ENCODE results near the gene ZNF799.
"Not testable (repeated sequence)": the region's sequence is repeated elsewhere in the genome, so short reads cannot be mapped to it uniquely, and the experiment has no call there.

DNA sequence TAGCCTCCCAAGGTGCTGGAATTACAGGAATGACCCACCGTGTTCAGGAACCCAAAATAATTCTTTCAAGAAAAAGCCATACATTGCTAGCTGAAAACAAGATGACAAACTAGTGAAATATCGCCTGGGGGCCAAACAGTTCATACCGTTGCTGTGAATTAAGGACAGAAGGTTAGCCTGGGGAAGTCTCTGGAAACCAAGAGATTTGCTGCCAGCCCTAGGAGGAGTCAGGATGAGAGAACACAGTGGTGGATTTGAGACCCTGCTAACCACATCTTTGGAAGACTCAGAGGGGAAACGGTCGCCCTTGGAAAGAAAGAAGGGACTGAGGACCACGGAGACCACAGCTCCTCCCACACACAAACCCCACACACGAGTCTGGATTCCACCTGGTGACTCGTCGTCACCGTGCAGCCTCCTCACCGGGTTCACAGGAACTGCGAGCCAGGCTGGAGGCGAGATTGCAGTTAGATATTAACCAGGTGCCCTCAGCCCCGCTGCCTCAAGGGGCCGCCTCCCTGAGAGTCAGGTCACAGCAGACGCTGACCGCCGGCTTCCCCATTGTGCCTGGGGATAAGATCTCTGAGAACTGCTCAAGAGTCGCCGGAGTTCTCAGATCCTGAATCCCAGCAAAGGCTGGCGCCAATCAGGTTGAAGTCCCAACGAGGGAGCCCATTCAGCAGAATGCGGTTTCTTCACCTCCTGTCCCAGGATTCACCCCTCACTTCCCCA, 1.0 kb downstream of the ZNF799 start:
- TF ChIP-seq, protein P1, sequence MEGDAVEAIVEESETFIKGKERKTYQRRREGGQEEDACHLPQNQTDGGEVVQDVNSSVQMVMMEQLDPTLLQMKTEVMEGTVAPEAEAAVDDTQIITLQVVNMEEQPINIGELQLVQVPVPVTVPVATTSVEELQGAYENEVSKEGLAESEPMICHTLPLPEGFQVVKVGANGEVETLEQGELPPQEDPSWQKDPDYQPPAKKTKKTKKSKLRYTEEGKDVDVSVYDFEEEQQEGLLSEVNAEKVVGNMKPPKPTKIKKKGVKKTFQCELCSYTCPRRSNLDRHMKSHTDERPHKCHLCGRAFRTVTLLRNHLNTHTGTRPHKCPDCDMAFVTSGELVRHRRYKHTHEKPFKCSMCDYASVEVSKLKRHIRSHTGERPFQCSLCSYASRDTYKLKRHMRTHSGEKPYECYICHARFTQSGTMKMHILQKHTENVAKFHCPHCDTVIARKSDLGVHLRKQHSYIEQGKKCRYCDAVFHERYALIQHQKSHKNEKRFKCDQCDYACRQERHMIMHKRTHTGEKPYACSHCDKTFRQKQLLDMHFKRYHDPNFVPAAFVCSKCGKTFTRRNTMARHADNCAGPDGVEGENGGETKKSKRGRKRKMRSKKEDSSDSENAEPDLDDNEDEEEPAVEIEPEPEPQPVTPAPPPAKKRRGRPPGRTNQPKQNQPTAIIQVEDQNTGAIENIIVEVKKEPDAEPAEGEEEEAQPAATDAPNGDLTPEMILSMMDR (conservative IDR thresholded peaks at IDR 0.05; ENCODE audit: low read depth in 2 of 2), result not testable (repeated sequence)
- TF ChIP-seq, protein P2, sequence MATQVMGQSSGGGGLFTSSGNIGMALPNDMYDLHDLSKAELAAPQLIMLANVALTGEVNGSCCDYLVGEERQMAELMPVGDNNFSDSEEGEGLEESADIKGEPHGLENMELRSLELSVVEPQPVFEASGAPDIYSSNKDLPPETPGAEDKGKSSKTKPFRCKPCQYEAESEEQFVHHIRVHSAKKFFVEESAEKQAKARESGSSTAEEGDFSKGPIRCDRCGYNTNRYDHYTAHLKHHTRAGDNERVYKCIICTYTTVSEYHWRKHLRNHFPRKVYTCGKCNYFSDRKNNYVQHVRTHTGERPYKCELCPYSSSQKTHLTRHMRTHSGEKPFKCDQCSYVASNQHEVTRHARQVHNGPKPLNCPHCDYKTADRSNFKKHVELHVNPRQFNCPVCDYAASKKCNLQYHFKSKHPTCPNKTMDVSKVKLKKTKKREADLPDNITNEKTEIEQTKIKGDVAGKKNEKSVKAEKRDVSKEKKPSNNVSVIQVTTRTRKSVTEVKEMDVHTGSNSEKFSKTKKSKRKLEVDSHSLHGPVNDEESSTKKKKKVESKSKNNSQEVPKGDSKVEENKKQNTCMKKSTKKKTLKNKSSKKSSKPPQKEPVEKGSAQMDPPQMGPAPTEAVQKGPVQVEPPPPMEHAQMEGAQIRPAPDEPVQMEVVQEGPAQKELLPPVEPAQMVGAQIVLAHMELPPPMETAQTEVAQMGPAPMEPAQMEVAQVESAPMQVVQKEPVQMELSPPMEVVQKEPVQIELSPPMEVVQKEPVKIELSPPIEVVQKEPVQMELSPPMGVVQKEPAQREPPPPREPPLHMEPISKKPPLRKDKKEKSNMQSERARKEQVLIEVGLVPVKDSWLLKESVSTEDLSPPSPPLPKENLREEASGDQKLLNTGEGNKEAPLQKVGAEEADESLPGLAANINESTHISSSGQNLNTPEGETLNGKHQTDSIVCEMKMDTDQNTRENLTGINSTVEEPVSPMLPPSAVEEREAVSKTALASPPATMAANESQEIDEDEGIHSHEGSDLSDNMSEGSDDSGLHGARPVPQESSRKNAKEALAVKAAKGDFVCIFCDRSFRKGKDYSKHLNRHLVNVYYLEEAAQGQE (IDR thresholded peaks at IDR 0.05; ENCODE audit: unreplicated experiment), result not testable (repeated sequence)
- not testable (repeated sequence) for TF ChIP-seq EZH2phosphoT487 (IDR thresholded peaks at IDR 0.05; ENCODE audit: unreplicated experiment); CREB1 (CRISPR knock-in tag; IDR thresholded peaks at IDR 0.05; ENCODE audit: low read depth); EZH2 (IDR thresholded peaks at IDR 0.05; ENCODE audit: low read depth, unreplicated experiment); POLR2AphosphoS5 (IDR thresholded peaks at IDR 0.05; ENCODE audit: low read depth); STAT1 (IDR thresholded peaks at IDR 0.05; ENCODE audit: unreplicated experiment); NANOG (IDR thresholded peaks at IDR 0.05; ENCODE audit: borderline replicate concordance)
- TF ChIP-seq, protein P3, sequence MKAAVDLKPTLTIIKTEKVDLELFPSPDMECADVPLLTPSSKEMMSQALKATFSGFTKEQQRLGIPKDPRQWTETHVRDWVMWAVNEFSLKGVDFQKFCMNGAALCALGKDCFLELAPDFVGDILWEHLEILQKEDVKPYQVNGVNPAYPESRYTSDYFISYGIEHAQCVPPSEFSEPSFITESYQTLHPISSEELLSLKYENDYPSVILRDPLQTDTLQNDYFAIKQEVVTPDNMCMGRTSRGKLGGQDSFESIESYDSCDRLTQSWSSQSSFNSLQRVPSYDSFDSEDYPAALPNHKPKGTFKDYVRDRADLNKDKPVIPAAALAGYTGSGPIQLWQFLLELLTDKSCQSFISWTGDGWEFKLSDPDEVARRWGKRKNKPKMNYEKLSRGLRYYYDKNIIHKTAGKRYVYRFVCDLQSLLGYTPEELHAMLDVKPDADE (IDR thresholded peaks at IDR 0.05), result not testable (repeated sequence)
- TF ChIP-seq, protein P4, sequence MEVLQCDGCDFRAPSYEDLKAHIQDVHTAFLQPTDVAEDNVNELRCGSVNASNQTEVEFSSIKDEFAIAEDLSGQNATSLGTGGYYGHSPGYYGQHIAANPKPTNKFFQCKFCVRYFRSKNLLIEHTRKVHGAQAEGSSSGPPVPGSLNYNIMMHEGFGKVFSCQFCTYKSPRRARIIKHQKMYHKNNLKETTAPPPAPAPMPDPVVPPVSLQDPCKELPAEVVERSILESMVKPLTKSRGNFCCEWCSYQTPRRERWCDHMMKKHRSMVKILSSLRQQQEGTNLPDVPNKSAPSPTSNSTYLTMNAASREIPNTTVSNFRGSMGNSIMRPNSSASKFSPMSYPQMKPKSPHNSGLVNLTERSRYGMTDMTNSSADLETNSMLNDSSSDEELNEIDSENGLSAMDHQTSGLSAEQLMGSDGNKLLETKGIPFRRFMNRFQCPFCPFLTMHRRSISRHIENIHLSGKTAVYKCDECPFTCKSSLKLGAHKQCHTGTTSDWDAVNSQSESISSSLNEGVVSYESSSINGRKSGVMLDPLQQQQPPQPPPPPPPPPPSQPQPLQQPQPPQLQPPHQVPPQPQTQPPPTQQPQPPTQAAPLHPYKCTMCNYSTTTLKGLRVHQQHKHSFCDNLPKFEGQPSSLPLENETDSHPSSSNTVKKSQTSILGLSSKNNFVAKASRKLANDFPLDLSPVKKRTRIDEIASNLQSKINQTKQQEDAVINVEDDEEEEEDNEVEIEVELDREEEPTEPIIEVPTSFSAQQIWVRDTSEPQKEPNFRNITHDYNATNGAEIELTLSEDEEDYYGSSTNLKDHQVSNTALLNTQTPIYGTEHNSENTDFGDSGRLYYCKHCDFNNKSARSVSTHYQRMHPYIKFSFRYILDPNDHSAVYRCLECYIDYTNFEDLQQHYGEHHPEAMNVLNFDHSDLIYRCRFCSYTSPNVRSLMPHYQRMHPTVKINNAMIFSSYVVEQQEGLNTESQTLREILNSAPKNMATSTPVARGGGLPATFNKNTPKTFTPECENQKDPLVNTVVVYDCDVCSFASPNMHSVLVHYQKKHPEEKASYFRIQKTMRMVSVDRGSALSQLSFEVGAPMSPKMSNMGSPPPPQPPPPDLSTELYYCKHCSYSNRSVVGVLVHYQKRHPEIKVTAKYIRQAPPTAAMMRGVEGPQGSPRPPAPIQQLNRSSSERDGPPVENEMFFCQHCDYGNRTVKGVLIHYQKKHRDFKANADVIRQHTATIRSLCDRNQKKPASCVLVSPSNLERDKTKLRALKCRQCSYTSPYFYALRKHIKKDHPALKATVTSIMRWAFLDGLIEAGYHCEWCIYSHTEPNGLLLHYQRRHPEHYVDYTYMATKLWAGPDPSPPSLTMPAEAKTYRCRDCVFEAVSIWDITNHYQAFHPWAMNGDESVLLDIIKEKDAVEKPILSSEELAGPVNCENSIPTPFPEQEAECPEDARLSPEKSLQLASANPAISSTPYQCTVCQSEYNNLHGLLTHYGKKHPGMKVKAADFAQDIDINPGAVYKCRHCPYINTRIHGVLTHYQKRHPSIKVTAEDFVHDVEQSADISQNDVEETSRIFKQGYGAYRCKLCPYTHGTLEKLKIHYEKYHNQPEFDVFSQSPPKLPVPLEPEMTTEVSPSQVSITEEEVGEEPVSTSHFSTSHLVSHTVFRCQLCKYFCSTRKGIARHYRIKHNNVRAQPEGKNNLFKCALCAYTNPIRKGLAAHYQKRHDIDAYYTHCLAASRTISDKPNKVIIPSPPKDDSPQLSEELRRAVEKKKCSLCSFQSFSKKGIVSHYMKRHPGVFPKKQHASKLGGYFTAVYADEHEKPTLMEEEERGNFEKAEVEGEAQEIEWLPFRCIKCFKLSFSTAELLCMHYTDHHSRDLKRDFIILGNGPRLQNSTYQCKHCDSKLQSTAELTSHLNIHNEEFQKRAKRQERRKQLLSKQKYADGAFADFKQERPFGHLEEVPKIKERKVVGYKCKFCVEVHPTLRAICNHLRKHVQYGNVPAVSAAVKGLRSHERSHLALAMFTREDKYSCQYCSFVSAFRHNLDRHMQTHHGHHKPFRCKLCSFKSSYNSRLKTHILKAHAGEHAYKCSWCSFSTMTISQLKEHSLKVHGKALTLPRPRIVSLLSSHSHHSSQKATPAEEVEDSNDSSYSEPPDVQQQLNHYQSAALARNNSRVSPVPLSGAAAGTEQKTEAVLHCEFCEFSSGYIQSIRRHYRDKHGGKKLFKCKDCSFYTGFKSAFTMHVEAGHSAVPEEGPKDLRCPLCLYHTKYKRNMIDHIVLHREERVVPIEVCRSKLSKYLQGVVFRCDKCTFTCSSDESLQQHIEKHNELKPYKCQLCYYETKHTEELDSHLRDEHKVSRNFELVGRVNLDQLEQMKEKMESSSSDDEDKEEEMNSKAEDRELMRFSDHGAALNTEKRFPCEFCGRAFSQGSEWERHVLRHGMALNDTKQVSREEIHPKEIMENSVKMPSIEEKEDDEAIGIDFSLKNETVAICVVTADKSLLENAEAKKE (CRISPR knock-in tag; IDR thresholded peaks at IDR 0.05), result not testable (repeated sequence)

Data from GM23338 (cell line).